Adrenal gland (tissue), 12 donors: ENCODE results near the gene TMEM35B. TPM values are rescaled to one million over a fixed set of nuclear protein-coding genes. Genes with fewer than 3 reads are reported as not detected.

ENCODE experiments used
- DNase-seq, 7 donors: peaks; one replicate each; pipeline ENCODE4 v3.0.0-alpha.2; 2019 to 2020
- H3K27ac ChIP-seq, 5 donors: fragments of 200-600 bp; sonication (generic) in 4 of 5; 1 replicate in 3 of 5; 2 replicates in 2 of 5; pipeline versions ENCODE4 v1.5.1 to v1.8.0; 2016 to 2020; ENCODE audit warnings: mild to moderate bottlenecking in 1 of 5
- H3K27me3 ChIP-seq: fragments of 200-600 bp; 2 replicates; pipeline ENCODE4 v1.8.0; 2021
- H3K36me3 ChIP-seq, 2 donors: fragments of 200-600 bp; replicated peaks in 1 of 2; 1 replicate in 1 of 2; 2 replicates in 1 of 2; pipeline versions ENCODE4 v1.5.1 to v1.8.0; 2018 to 2022
- H3K4me1 ChIP-seq, 2 donors: fragments of 200-600 bp; replicated peaks in 1 of 2; 1 replicate in 1 of 2; 2 replicates in 1 of 2; pipeline versions ENCODE4 v1.5.1 to v1.8.0; 2018 to 2021
- H3K4me3 ChIP-seq, 4 donors: fragments of 200-600 bp; sonication (generic) in 3 of 4; one replicate each; pipeline ENCODE4 v1.5.1; 2016 to 2018
- H3K9me3 ChIP-seq, 3 donors: fragments of 200-600 bp; sonication (generic) in 1 of 3; replicated peaks in 1 of 3; 1 replicate in 2 of 3; 2 replicates in 1 of 3; pipeline versions ENCODE4 v1.5.1 to v1.8.0; 2016 to 2021
- CTCF ChIP-seq, 6 experiments: fragments of 450-650 bp in 4 of 6; fragments of 200-600 bp in 2 of 6; sonication (generic) in 1 of 6; IDR thresholded peaks; 1 replicate in 5 of 6; 2 replicates in 1 of 6; pipeline versions ENCODE4 v1.5.1 to v1.8.0; 2016 to 2021; ENCODE audit warnings: antibody characterized with exemption in 6 of 6, mild to moderate bottlenecking in 2 of 6, moderate library complexity in 1 of 6
- POLR2A ChIP-seq, 2 donors: fragments of 450-650 bp; IDR thresholded peaks; one replicate each; pipeline ENCODE4 v1.6.1; 2017; ENCODE audit warnings: antibody characterized with exemption in 2 of 2, mild to moderate bottlenecking in 2 of 2, moderate library complexity in 1 of 2
- WGBS, 4 donors: extraction: QIAGEN DNeasy Blood & Tissue Kit in 2 of 4; methylation state at CpG; one replicate each; pipeline versions ENCODE4 v1.1.5 to v1.1.7; 2013 to 2017; 5-methylcytosine and 5-hydroxymethylcytosine counted together
- intact Hi-C, 2 donors: fragments of 100-400 bp; cut with DNase I; formaldehyde crosslinking; loops; one replicate each; pipeline versions ENCODE4 v1.14.1 to v1.15.0; 2022 to 2023
- polyA plus RNA-seq, 3 donors: library from polyadenylated mRNA; stranded (reverse); fragments of 200-250 nt in 2 of 3; fragments of 350-450 nt in 1 of 3; fragmentation: Illumina TruSeq in 1 of 3; extraction: RNeasy Lipid Tissue Mini Kit (QIAGEN cat#74804) in 1 of 3; gene quantifications; one replicate each; pipeline ENCODE4 v1.2.3, GENCODE V29; 2013 to 2014
- total RNA-seq, 9 donors: library from RNA; depleted of rRNA in 4 of 9; stranded (reverse); fragments of >200 nt in 4 of 9; fragments of 120-200 nt in 1 of 9; fragmentation: NEBNext Ultra II Directional in 1 of 9; extraction: Animal tissue kit (Norgen Biotek cat#: 25700) in 1 of 9; gene quantifications; one replicate each; pipeline versions ENCODE4 v1.1.0 to v1.2.4, GENCODE V29; 2013 to 2023
- donor health status: healthy with polysubstance abuse.
- donor health status: Bipolar disorder and iron deficiency.
- donor health status: DM: yes; HTN: yes; CAD: no.
- donor health status: DM: no; HTN: no; CAD: no.
- donor health status: DM: no; HTN: no; CAD: no.
- donor health status: DM: yes; HTN: yes; CAD: no.

The TMEM35B gene
- total and polyA plus RNA-seq, 12 donors, result 17.1 to 88.9 (median 44.3) TPM

- intact Hi-C loops, result loop anchor here in 1 of 2 donors (10.0 kb wide), 1 partner anchor 154 kb away; no protein-coding TSS in a partner anchor
- Histone ChIP-seq H3K9me3 (no peaks in the 10 kb centered on the region), H3K36me3 (peaks cover 0 to 8% of the 10 kb centered on the region in 2 donors), H3K4me3 (peak overlapping the region; percentile 15 to 78 (median 66)), H3K27ac (peak overlapping the region; percentile 74 to 98 (median 92)), H3K4me1 (peaks cover 17 to 30% of the 10 kb centered on the region in 2 donors), H3K27me3 (no peaks in the 10 kb centered on the region)
- no peak for TF ChIP-seq CTCF (IDR thresholded peaks at IDR 0.05)
- no peak for TF ChIP-seq POLR2A (IDR thresholded peaks at IDR 0.05)
- peak; percentile 30 to 69 (median 47) for DNase-seq
- 3 to 6% (median 5%) methylated on average over 13 to 17 of the region's 17 CpGs for WGBS, 4 donors
These were observed 45.8 kb upstream of the TMEM35B start for GRCh38 chr1:35030756-35031446.

- TF ChIP-seq CTCF (IDR thresholded peaks at IDR 0.05), result no peak
- TF ChIP-seq POLR2A (IDR thresholded peaks at IDR 0.05), result no peak
- 60 to 68% (median 61%) methylated on average over 5 of the region's 5 CpGs for WGBS, 4 donors
- H3K27ac ChIP-seq, result peak overlapping the region in 4 of 5 donors; percentile 74 to 98 (median 93)
These were observed 45.2 kb upstream of the TMEM35B start for GRCh38 chr1:35030338-35030737.

GRCh38 chr1:35029761-35030160 lies 44.6 kb upstream of the TMEM35B start:
- intact Hi-C loops, result loop anchor here in 1 of 2 donors (10.0 kb wide), 1 partner anchor 155 kb away; no protein-coding TSS in a partner anchor
- no peak for DNase-seq

More at GRCh38 chr1:35030338-35030737, 45.2 kb upstream of the TMEM35B start:
- peaks cover 17 to 34% of the 10 kb centered on the region in 2 donors for H3K4me1 ChIP-seq
- peak overlapping the region in 2 of 4 donors; percentile 27 to 72 for H3K4me3 ChIP-seq
- no peak for DNase-seq
- H3K27me3 ChIP-seq, result no peaks in the 10 kb centered on the region
- peaks cover 0 to 8% of the 10 kb centered on the region in 2 donors for H3K36me3 ChIP-seq
- intact Hi-C loops, result loop anchor here in 1 of 2 donors (10.0 kb wide), 1 partner anchor 154 kb away; no protein-coding TSS in a partner anchor
- no peaks in the 10 kb centered on the region for H3K9me3 ChIP-seq

More at GRCh38 chr1:35029761-35030160, 44.6 kb upstream of the TMEM35B start:
- H3K36me3 ChIP-seq, result peaks cover 0 to 8% of the 10 kb centered on the region in 2 donors
- H3K4me3 ChIP-seq, result peak overlapping the region in 1 of 4 donors; percentile 72
- H3K4me1 ChIP-seq, result peaks cover 17 to 35% of the 10 kb centered on the region in 2 donors
- no peaks in the 10 kb centered on the region for H3K27me3 ChIP-seq
- H3K27ac ChIP-seq, result peak overlapping the region in 1 of 5 donors; percentile 92
- H3K9me3 ChIP-seq, result no peaks in the 10 kb centered on the region
- TF ChIP-seq CTCF (IDR thresholded peaks at IDR 0.05), result no peak
- TF ChIP-seq POLR2A (IDR thresholded peaks at IDR 0.05), result no peak
